ENCODE results near the gene ADGRG3. TPM values are rescaled to one million over a fixed set of nuclear protein-coding genes. Genes with fewer than 3 reads are reported as not detected.

Gene ADGRG3
- total and polyA plus RNA-seq, 10 of the 15 experiments (the other 5 are each of a cell fraction or from before 2014, with no cell fraction given) = 0.10 to 0.11 (median 0.10) TPM; not detected in 7

GRCh38 chr16:57686577-57686976 is 18.5 kb downstream of the ADGRG3 start:
- Histone ChIP-seq H3K27ac (ENCODE audit: control insufficient read depth, insufficient read depth) (no peak overlapping the region), H3K9ac (ENCODE audit: control insufficient read depth, insufficient read depth, low read length) (no peak overlapping the region), H2AFZ (ENCODE audit: control insufficient read depth, low read depth, low read length) (no peak overlapping the region), H3K9me3 (replicated peaks; ENCODE audit: control insufficient read depth, insufficient read depth, low read length) (no peaks in the 10 kb centered on the region), H3K36me3 (ENCODE audit: control insufficient read depth in 2 of 2, insufficient read depth in 2 of 2, low read length in 1 of 2) (no peaks in the 10 kb centered on the region), H3K27me3 (replicated peaks in 1 of 2; ENCODE audit: control insufficient read depth in 2 of 2, insufficient read depth in 2 of 2, low read length in 1 of 2) (no peaks in the 10 kb centered on the region), H3K79me2 (ENCODE audit: control insufficient read depth, insufficient read depth, low read length) (no peaks in the 10 kb centered on the region), H3K4me2 (ENCODE audit: control insufficient read depth, insufficient read depth) (no peak overlapping the region), H3K4me1 (ENCODE audit: control insufficient read depth, insufficient read depth, low read length) (peaks cover 17% of the 10 kb centered on the region), H4K20me1 (ENCODE audit: control insufficient read depth, insufficient read depth) (no peaks in the 10 kb centered on the region), H3K4me3 (no peak overlapping the region)
- ATAC-seq = no peak
- TF ChIP-seq ZBED1 (IDR thresholded peaks at IDR 0.05; ENCODE audit: borderline replicate concordance) = no peak
- no peak for TF ChIP-seq ZSCAN29 (IDR thresholded peaks at IDR 0.05)
- TF ChIP-seq, protein P1, sequence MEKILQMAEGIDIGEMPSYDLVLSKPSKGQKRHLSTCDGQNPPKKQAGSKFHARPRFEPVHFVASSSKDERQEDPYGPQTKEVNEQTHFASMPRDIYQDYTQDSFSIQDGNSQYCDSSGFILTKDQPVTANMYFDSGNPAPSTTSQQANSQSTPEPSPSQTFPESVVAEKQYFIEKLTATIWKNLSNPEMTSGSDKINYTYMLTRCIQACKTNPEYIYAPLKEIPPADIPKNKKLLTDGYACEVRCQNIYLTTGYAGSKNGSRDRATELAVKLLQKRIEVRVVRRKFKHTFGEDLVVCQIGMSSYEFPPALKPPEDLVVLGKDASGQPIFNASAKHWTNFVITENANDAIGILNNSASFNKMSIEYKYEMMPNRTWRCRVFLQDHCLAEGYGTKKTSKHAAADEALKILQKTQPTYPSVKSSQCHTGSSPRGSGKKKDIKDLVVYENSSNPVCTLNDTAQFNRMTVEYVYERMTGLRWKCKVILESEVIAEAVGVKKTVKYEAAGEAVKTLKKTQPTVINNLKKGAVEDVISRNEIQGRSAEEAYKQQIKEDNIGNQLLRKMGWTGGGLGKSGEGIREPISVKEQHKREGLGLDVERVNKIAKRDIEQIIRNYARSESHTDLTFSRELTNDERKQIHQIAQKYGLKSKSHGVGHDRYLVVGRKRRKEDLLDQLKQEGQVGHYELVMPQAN (conservative IDR thresholded peaks at IDR 0.05) = no peak
- TF ChIP-seq ZNF274 (IDR thresholded peaks at IDR 0.05; ENCODE audit: insufficient read depth, insufficient read length) = no peak
- TF ChIP-seq HCFC1 (IDR thresholded peaks at IDR 0.05; ENCODE audit: low read length) = no peak
- TF ChIP-seq TBL1XR1 (IDR thresholded peaks at IDR 0.05; ENCODE audit: low read depth, low read length) = no peak
- TF ChIP-seq SIX5 (IDR thresholded peaks at IDR 0.05; ENCODE audit: low read depth, low read length, severe bottlenecking) = no peak
- no peak for TF ChIP-seq SMARCA5 (IDR thresholded peaks at IDR 0.05)
- TF ChIP-seq ATF7 (IDR thresholded peaks at IDR 0.05; ENCODE audit: low read depth) = no peak
- TF ChIP-seq RELA (IDR thresholded peaks at IDR 0.05; ENCODE audit: borderline replicate concordance, partially characterized antibody) = no peak
- TF ChIP-seq LARP7 (IDR thresholded peaks at IDR 0.05) = no peak
- TF ChIP-seq RCOR1 (conservative IDR thresholded peaks at IDR 0.05; ENCODE audit: low read depth, low read length) = no peak
- no peak for TF ChIP-seq SKIL (IDR thresholded peaks at IDR 0.05; ENCODE audit: low read depth, poor library complexity, severe bottlenecking)
- DNase-seq (ENCODE audit: low read depth, low spot score) = no peak
- 38% methylated on average over 4 of the region's 4 CpGs for WGBS (ENCODE audit: insufficient coverage, insufficient replicate concordance, low lambda C conversion rate, missing lambda C conversion rate)
- ChIA-PET SMC1A (ENCODE audit: uncharacterized antibody, unreplicated experiment) (interaction anchor here (0.8 kb wide), 1 partner anchor 121 kb away, joined by 3 read pairs; no protein-coding TSS in a partner anchor), RAD21 (ENCODE audit: unreplicated experiment) (no interaction called here), POLR2A (no interaction called here), CTCF (no interaction called here)
- no TSS peak for BruUV-seq (replicated peaks)
- in situ Hi-C loops (cut with MboI) = no loop called here
- intact Hi-C loops (cut with micrococcal nuclease; ENCODE audit: unreplicated experiment) = no loop called here
- no peak for FAIRE-seq
